Measurements from ENCODE around the gene SLC22A7. TPM values are rescaled to one million over a fixed set of nuclear protein-coding genes. Genes with fewer than 3 reads are reported as not detected.

Gene SLC22A7
- total RNA-seq, 1 experiment from 2014 or later, result not detected

GRCh38 chr6:43286980-43287716 lies 10.9 kb upstream of the SLC22A7 start:
- Histone ChIP-seq H2AK5ac (ENCODE audit: insufficient read length, low read length) (no peak overlapping the region), H4K5ac (ENCODE audit: insufficient read length, low read depth, low read length) (no peak overlapping the region), H2BK5ac (ENCODE audit: insufficient read length, low read length) (no peak overlapping the region), H3K9me3 (ENCODE audit: control insufficient read depth, low read depth, low read length) (no peaks in the 10 kb centered on the region), H2BK15ac (ENCODE audit: low read depth, low read length) (no peak overlapping the region), H2BK120ac (ENCODE audit: low read depth, low read length, poor library complexity, severe bottlenecking) (no peak overlapping the region), H3K79me1 (ENCODE audit: insufficient read depth, low read depth, low read length, poor library complexity, severe bottlenecking) (no peaks in the 10 kb centered on the region), H3K79me2 (ENCODE audit: insufficient read depth, low read length) (no peaks in the 10 kb centered on the region), H3K18ac (ENCODE audit: insufficient read length, low read depth, low read length) (no peak overlapping the region), H3T11ph (ENCODE audit: low read length) (no peak overlapping the region), H3K56ac (ENCODE audit: insufficient read length, low read depth, low read length) (no peak overlapping the region), H3K4me1 (ENCODE audit: insufficient read depth, low read length) (no peaks in the 10 kb centered on the region), H3K9ac (ENCODE audit: extremely low read depth, insufficient read length, low read length) (no peak overlapping the region), H3K27ac (ENCODE audit: insufficient read length, low read depth, low read length) (no peak overlapping the region), H4K8ac (replicated peaks; ENCODE audit: insufficient read length, low read depth, low read length) (no peak overlapping the region), H3K14ac (ENCODE audit: insufficient read depth, low read length) (no peak overlapping the region), H3K27me3 (ENCODE audit: insufficient read depth, low read length) (no peaks in the 10 kb centered on the region), H2BK12ac (ENCODE audit: insufficient read length, low read depth, low read length) (no peak overlapping the region), H3K23ac (ENCODE audit: insufficient read length, low read depth, low read length) (no peak overlapping the region), H2AFZ (ENCODE audit: low read length) (no peak overlapping the region), H3K4ac (ENCODE audit: low read depth, low read length) (no peak overlapping the region), H3K4me2 (ENCODE audit: insufficient read depth, insufficient read length, low read length) (no peak overlapping the region), H3K23me2 (ENCODE audit: insufficient read length, low read depth, low read length, poor library complexity, severe bottlenecking) (no peaks in the 10 kb centered on the region), H2BK20ac (ENCODE audit: low read depth, low read length, poor library complexity, severe bottlenecking) (no peak overlapping the region), H4K91ac (ENCODE audit: insufficient read length, low read depth, low read length) (no peak overlapping the region), H4K20me1 (ENCODE audit: control insufficient read depth, insufficient read depth, insufficient read length) (no peaks in the 10 kb centered on the region)
- peak; percentile 74 for DNase-seq
- H3K27me3 Mint-ChIP-seq (ENCODE audit: low read depth), result peaks cover 3% of the 10 kb centered on the region
- H3K27ac Mint-ChIP-seq, result peak overlapping the region in 1 of 3 experiments; percentile 86; a peak in 2 of 7 replicates
- H3K36me3 Mint-ChIP-seq (ENCODE audit: insufficient read depth in 1 of 3, low read depth in 3 of 3), result no peaks in the 10 kb centered on the region
- peaks cover 10 to 23% of the 10 kb centered on the region in 2 experiments for H3K4me1 Mint-ChIP-seq
- peak; percentile 60 for TF ChIP-seq CTCF (conservative IDR thresholded peaks at IDR 0.05)
- H3K4me3 Mint-ChIP-seq, result no peak overlapping the region; a peak in 1 of 5 replicates
- H3K9me3 Mint-ChIP-seq, result no peaks in the 10 kb centered on the region
- no CpG with 5 or more reads among the region's 10 CpGs for WGBS (ENCODE audit: extremely low coverage, insufficient read length, low lambda C conversion rate)

All from H9 (cell line).